Measurements from ENCODE around the gene SPIN3.

DNA sequence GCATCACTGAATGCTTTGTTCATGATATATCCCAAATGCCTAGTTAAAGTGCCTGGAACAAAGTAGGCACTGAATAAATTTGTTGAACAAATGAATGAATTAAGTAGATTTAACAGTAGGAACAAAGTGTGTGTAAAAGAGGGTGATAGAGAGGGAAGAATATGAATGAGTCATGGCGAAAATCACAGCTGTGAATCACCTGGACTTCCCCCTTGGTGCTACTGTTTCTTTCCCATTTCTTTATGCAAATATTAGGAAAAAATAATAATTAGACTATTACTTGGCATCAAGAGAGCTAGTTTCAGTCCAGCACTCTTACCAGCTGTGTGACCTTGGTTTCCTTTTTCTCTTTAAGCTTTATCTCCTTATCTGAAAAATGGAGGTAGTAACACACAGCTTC, 9.2 kb downstream of the SPIN3 start:
- TF ChIP-seq POLR2A (IDR thresholded peaks at IDR 0.05; ENCODE audit: control extremely low read depth in 1 of 2, low read depth in 2 of 2, low read length in 2 of 2): no peak
- TF ChIP-seq GTF2F1 (IDR thresholded peaks at IDR 0.05; ENCODE audit: borderline replicate concordance, low read depth, low read length): no peak
- TF ChIP-seq, protein P1, sequence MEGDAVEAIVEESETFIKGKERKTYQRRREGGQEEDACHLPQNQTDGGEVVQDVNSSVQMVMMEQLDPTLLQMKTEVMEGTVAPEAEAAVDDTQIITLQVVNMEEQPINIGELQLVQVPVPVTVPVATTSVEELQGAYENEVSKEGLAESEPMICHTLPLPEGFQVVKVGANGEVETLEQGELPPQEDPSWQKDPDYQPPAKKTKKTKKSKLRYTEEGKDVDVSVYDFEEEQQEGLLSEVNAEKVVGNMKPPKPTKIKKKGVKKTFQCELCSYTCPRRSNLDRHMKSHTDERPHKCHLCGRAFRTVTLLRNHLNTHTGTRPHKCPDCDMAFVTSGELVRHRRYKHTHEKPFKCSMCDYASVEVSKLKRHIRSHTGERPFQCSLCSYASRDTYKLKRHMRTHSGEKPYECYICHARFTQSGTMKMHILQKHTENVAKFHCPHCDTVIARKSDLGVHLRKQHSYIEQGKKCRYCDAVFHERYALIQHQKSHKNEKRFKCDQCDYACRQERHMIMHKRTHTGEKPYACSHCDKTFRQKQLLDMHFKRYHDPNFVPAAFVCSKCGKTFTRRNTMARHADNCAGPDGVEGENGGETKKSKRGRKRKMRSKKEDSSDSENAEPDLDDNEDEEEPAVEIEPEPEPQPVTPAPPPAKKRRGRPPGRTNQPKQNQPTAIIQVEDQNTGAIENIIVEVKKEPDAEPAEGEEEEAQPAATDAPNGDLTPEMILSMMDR (IDR thresholded peaks at IDR 0.05; ENCODE audit: control extremely low read depth in 1 of 3, insufficient read depth in 1 of 3, low read depth in 1 of 3, low read length in 3 of 3): no peak
- no peak for TF ChIP-seq BRCA1 (IDR thresholded peaks at IDR 0.05; ENCODE audit: low read depth, low read length)
- no peak for TF ChIP-seq POLR2AphosphoS5 (IDR thresholded peaks at IDR 0.05; ENCODE audit: low read depth, low read length)
- TF ChIP-seq RNF2 (IDR thresholded peaks at IDR 0.05; ENCODE audit: borderline replicate concordance, low read depth, low read length, missing control alignments, poor library complexity, severe bottlenecking): no peak
- TF ChIP-seq CEBPB (IDR thresholded peaks at IDR 0.05; ENCODE audit: low read depth, low read length): no peak
- TF ChIP-seq EZH2 (IDR thresholded peaks at IDR 0.05; ENCODE audit: low read depth, low read length, severe bottlenecking): no peak
- TF ChIP-seq CBX8 (IDR thresholded peaks at IDR 0.05; ENCODE audit: borderline replicate concordance, low read depth, low read length): no peak
- TF ChIP-seq CREB1 (IDR thresholded peaks at IDR 0.05): no peak
- TF ChIP-seq, protein P2, sequence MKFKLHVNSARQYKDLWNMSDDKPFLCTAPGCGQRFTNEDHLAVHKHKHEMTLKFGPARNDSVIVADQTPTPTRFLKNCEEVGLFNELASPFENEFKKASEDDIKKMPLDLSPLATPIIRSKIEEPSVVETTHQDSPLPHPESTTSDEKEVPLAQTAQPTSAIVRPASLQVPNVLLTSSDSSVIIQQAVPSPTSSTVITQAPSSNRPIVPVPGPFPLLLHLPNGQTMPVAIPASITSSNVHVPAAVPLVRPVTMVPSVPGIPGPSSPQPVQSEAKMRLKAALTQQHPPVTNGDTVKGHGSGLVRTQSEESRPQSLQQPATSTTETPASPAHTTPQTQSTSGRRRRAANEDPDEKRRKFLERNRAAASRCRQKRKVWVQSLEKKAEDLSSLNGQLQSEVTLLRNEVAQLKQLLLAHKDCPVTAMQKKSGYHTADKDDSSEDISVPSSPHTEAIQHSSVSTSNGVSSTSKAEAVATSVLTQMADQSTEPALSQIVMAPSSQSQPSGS (IDR thresholded peaks at IDR 0.05; ENCODE audit: low read length): no peak
- TF ChIP-seq YY1 (IDR thresholded peaks at IDR 0.05; ENCODE audit: low read depth, low read length): no peak
- TF ChIP-seq POU5F1 (IDR thresholded peaks at IDR 0.05; ENCODE audit: low read depth, low read length): no peak

Measured in H1 (cell line).